GM19397 (cell line): Measurements from ENCODE around the gene IL3.

Source experiments
- ATAC-seq: cut with Tn5 transposase; IDR thresholded peaks from one replicate; pipeline ENCODE4 v1.9.1; 2021; ENCODE audit warnings: mild to moderate bottlenecking, moderate library complexity; ENCODE audit not compliant: unreplicated experiment

The IL3 gene

GRCh38 chr5:132110930-132111329 is 50.5 kb downstream of the IL3 start:
- no peak for ATAC-seq

DNA sequence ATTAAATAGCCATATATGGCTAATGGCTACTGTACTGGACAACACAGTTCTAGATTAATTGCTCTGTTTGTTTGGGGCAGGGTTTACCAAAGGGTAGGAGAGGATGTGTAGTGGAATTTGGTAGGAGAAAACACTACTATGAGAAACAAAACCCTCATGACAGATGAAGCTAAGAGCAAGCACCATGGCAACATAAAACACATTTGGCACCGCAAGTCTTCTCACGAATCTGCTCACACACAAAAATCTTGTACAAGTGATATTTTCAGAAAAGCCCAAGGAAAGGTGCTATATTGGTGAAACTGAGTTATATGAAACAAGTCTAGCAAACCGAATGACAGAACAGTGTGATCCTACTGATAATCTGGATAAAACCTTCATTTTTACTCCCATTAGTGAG is 51.7 kb downstream of the IL3 start:
- ATAC-seq: no peak
